ENCODE data around the gene ADAM22.

DNA sequence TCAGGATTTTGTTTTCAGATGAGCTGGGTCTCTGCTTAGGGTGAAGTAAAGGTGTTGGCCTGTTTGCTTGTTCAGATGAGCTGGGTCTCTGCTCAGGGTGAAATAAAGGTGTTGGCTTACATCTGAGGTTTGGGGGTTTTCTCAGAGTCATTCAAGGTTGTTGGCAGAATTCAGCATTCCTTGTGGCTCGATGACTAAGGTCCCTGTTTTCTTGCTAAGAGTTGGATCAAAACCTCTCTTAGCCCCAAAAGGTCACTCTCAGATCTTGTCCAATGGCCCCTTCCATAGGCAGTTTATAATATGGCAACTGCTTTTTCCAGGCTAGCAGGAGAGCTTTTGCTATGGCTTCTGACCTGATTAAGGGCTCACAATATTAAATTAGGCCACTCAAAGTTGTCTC lies 106.6 kb downstream of the ADAM22 start:
- TF ChIP-seq POLR2A (IDR thresholded peaks at IDR 0.05): no peak
- TF ChIP-seq, protein P1, sequence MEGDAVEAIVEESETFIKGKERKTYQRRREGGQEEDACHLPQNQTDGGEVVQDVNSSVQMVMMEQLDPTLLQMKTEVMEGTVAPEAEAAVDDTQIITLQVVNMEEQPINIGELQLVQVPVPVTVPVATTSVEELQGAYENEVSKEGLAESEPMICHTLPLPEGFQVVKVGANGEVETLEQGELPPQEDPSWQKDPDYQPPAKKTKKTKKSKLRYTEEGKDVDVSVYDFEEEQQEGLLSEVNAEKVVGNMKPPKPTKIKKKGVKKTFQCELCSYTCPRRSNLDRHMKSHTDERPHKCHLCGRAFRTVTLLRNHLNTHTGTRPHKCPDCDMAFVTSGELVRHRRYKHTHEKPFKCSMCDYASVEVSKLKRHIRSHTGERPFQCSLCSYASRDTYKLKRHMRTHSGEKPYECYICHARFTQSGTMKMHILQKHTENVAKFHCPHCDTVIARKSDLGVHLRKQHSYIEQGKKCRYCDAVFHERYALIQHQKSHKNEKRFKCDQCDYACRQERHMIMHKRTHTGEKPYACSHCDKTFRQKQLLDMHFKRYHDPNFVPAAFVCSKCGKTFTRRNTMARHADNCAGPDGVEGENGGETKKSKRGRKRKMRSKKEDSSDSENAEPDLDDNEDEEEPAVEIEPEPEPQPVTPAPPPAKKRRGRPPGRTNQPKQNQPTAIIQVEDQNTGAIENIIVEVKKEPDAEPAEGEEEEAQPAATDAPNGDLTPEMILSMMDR (IDR thresholded peaks at IDR 0.05): no peak
